ENCODE data around the gene FOXO1.

DNA sequence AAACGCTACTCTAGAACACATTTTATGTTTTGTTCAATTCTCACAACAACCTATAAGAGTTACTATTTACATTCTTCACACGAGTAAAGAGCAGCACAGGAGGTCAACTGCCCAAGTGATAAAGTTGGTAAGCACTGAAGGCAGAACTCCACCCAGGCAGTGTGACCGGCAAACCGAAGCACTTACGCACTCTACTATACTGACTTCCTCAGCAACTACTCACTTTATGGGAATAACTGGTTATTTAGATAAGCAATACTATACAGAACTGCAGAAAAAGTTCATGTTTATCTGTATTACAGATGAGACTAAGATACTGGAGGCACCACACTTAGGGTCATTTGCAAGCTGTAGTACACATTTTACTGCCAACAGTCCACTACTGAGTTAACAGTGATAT lies 28.8 kb downstream of the FOXO1 start:
- TF ChIP-seq, protein P1, sequence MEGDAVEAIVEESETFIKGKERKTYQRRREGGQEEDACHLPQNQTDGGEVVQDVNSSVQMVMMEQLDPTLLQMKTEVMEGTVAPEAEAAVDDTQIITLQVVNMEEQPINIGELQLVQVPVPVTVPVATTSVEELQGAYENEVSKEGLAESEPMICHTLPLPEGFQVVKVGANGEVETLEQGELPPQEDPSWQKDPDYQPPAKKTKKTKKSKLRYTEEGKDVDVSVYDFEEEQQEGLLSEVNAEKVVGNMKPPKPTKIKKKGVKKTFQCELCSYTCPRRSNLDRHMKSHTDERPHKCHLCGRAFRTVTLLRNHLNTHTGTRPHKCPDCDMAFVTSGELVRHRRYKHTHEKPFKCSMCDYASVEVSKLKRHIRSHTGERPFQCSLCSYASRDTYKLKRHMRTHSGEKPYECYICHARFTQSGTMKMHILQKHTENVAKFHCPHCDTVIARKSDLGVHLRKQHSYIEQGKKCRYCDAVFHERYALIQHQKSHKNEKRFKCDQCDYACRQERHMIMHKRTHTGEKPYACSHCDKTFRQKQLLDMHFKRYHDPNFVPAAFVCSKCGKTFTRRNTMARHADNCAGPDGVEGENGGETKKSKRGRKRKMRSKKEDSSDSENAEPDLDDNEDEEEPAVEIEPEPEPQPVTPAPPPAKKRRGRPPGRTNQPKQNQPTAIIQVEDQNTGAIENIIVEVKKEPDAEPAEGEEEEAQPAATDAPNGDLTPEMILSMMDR (IDR thresholded peaks at IDR 0.05 in 8 of 11, conservative IDR thresholded peaks at IDR 0.05 in 3 of 11): no peak
- TF ChIP-seq POLR2A (IDR thresholded peaks at IDR 0.05) (no peak), POLR2AphosphoS5 (IDR thresholded peaks at IDR 0.05) (peak in 1 of 3 donors; percentile 46)
